AG10803 (cell line): Measurements from ENCODE around the gene FPR3.

Experiments used
- DNase-seq: peaks from one replicate; pipeline ENCODE4 v3.0.0; 2010; ENCODE audit warnings: low read depth
- H3K4me3 ChIP-seq: 2 replicates; pipeline ENCODE4 v1.5.1; 2011; ENCODE audit warnings: mild to moderate bottlenecking, low read length, control low read depth
- CTCF ChIP-seq: conservative IDR thresholded peaks from 2 replicates; pipeline ENCODE4 v1.5.1; 2011; ENCODE audit warnings: mild to moderate bottlenecking, low read length, control low read depth, inconsistent platforms

Gene FPR3

GRCh38 chr19:51792932-51793331 is 2.0 kb upstream of the FPR3 start:
- no peak overlapping the region for H3K4me3 ChIP-seq
- no peak for DNase-seq
- TF ChIP-seq CTCF = no peak

DNA sequence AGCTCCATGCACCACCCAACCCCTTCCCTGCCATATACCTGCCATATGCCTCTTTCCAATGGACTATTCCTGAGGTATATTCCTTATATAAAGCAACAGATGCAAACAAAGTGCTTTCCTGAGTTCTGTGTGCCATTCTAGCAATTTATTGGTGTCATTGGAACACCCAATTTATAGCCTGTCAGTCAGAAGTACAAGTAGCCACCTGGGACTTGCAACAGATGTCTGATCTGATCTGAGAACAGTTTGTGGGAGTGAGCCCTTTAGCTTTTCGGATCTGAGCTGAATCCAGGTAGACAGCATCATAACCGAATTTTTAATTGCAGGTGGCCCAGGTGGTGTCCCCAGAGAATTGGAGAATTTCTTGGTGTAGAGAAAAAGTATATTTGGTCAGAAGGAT is 963 bp upstream of the FPR3 start:
- DNase-seq = no peak
- no peak for TF ChIP-seq CTCF
- H3K4me3 ChIP-seq = no peak overlapping the region

DNA sequence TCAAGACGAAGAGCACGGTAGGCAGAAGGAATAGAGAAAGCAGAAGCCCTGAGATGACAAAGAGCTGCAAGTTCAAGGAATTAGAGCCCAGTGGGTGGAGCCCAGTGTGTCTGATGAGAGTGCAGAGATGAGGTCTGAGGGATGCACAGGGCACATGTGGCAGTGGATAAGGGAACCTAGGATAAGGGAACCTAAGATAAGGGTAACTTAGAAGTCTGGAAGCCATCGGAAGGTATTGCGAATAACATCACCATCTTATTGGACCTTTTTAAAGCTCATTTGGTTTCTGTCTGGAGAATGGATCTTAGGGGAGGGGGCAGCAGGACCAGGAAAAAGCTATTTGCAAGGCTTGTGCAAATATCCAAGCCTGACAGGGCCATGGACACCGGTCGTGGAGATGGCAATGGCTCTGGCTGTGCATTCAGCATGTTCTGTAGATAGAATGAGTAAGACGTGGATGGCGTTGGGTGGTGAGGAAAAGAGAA is 1.3 kb downstream of the FPR3 start:
- DNase-seq = no peak
- no peak overlapping the region for H3K4me3 ChIP-seq
- TF ChIP-seq CTCF = no peak

- TF ChIP-seq CTCF = no peak
- no peak overlapping the region for H3K4me3 ChIP-seq
- DNase-seq = no peak
Observed at GRCh38 chr19:51797480-51797879, 2.5 kb downstream of the FPR3 start.

DNA sequence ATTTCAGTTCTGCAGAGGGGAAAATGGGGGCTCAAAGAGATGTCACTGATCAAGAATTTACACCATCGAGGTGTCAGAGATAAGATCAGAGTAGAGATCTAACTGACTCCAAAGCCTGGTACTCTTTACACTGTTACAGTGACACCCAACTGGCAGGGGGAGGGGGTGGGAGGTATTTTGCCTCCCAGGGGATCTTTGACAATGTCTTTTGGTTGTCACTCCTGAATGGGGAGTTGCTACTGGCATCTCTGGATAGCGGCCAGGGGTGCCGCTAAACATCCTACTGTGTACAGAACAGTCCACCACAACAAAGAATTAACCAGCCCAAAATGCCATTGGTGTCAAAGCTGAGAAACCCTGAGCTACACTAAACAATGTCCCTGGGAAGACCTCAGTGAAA is 3.1 kb downstream of the FPR3 start:
- DNase-seq = no peak
- no peak overlapping the region for H3K4me3 ChIP-seq
- no peak for TF ChIP-seq CTCF

DNA sequence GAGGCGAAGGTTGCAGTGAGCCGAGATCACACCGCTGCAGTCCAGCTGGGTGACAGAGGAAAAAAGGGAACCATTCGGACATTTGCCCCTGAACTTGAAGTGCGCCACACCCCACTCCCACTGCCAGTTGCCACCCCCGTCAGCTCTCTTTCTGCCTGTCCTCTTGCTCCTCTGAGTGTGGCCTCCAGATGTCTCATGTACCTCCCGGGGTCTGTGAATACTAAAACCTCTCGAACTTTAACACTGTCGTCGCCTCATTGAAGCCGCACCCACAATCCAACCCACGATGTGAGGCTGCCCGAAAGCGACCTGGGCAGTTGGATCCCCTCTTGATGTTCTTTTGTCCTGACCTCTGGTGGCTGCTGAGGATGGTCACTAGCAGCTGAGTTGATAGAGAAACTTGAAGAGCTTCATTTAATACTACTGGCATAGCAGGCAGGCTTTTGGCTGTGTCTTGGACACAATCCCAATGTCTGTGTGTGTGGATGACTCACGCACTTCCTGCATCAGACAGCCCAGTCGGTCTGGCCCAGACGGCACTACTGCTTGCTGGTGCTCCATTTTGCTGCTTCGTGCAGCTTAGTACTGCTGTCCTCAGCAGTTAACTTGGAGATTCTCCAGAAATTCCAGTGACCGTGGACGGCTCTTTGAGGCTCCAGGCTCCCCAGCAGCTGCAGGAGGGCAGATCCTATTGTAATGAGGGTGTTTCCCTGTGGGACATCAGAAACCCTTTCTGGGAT is 4.2 kb downstream of the FPR3 start:
- H3K4me3 ChIP-seq = peak overlapping the region; percentile 27
- peak; percentile 38 for TF ChIP-seq CTCF
- DNase-seq = peak; percentile 99

GRCh38 chr19:51799774-51800472 is 5.0 kb downstream of the FPR3 start:
- no peak overlapping the region for H3K4me3 ChIP-seq
- DNase-seq = no peak
- no peak for TF ChIP-seq CTCF
